Caco-2 (cell line): ENCODE measurements around the gene TMUB2. TPM values are rescaled to one million over a fixed set of nuclear protein-coding genes. Genes with fewer than 3 reads are reported as not detected.
"Not testable (repeated sequence)": the region's sequence is repeated elsewhere in the genome, so short reads cannot be mapped to it uniquely, and the experiment has no call there.

Experiments
- BruUV-seq: library from RNA; stranded (reverse); fragments of 400-500 nt; replicated peaks from 2 replicates; lab custom pipeline; 2021; lab: Mats Ljungman, UMichigan
- CTCF ChIA-PET: fragments of 300-600 bp; sonication (Branson Sonifier 250); formaldehyde crosslinking; loops from one replicate; lab custom pipeline; 2022; ENCODE audit warnings: antibody characterized with exemption; lab: Charles Lee
- POLR2A ChIA-PET: fragments of 300-600 bp; sonication (Branson Sonifier 250); formaldehyde crosslinking; loops from one replicate; lab custom pipeline; 2022; ENCODE audit warnings: antibody characterized with exemption; lab: Charles Lee
- DNase-seq, 2 experiments: peaks; one replicate each; pipeline versions ENCODE4 v3.0.0 to v3.0.0-alpha.2; 2020 to 2022
- H3K27me3 ChIP-seq: replicated peaks from 2 replicates; pipeline ENCODE4 v1.6.0; 2011; ENCODE audit warnings: low read length; ENCODE audit not compliant: control insufficient read depth, insufficient read depth
- H3K36me3 ChIP-seq: 2 replicates; pipeline ENCODE4 v1.5.1; 2011; ENCODE audit warnings: low read length; ENCODE audit not compliant: control insufficient read depth, insufficient read depth
- H3K4me1 ChIP-seq: fragments of 250-450 bp; sonication (Bioruptor Pico); 2 replicates; pipeline ENCODE4 v1.5.1; 2020; ENCODE audit warnings: mild to moderate bottlenecking
- H3K4me3 ChIP-seq: 2 replicates; pipeline ENCODE4 v1.5.1; 2011; ENCODE audit warnings: low read depth, mild to moderate bottlenecking, control low read depth, low read length
- H3K9me3 ChIP-seq: fragments of 250-450 bp; sonication (Bioruptor Pico); 2 replicates; pipeline ENCODE4 v1.5.1; 2020; ENCODE audit warnings: mild to moderate bottlenecking, moderate library complexity
- H3K27ac Mint-ChIP-seq: one replicate; pipeline ENCODE4 v1.8.0; 2022; ENCODE audit warnings: mixed read lengths; ENCODE audit not compliant: unreplicated experiment
- H3K27me3 Mint-ChIP-seq: one replicate; pipeline ENCODE4 v1.8.0; 2022; ENCODE audit warnings: mixed read lengths; ENCODE audit not compliant: insufficient read depth, unreplicated experiment
- H3K36me3 Mint-ChIP-seq: one replicate; pipeline ENCODE4 v1.8.0; 2022; ENCODE audit warnings: mild to moderate bottlenecking, mixed read lengths; ENCODE audit not compliant: insufficient read depth, unreplicated experiment
- H3K4me1 Mint-ChIP-seq: one replicate; pipeline ENCODE4 v1.8.0; 2022; ENCODE audit warnings: low read depth, mixed read lengths; ENCODE audit not compliant: unreplicated experiment
- H3K4me3 Mint-ChIP-seq: one replicate; pipeline ENCODE4 v1.8.0; 2022; ENCODE audit warnings: mild to moderate bottlenecking, moderate library complexity, mixed read lengths; ENCODE audit not compliant: unreplicated experiment
- H3K9me3 Mint-ChIP-seq: one replicate; pipeline ENCODE4 v1.8.0; 2022; ENCODE audit warnings: mixed read lengths; ENCODE audit not compliant: unreplicated experiment
- CTCF ChIP-seq, 2 experiments: fragments of 200-600 bp in 1 of 2; IDR thresholded peaks; 1 replicate in 1 of 2; 2 replicates in 1 of 2; pipeline versions ENCODE4 v1.5.1 to v1.8.0; 2011 to 2022; ENCODE audit warnings: antibody characterized with exemption in 1 of 2, control low read depth in 1 of 2, inconsistent platforms in 1 of 2, low read depth in 1 of 2, low read length in 1 of 2, mild to moderate bottlenecking in 1 of 2, moderate library complexity in 1 of 2; ENCODE audit not compliant: insufficient read depth in 1 of 2, severe bottlenecking in 1 of 2, unreplicated experiment in 1 of 2
- intact Hi-C: fragments of 100-400 bp; cut with micrococcal nuclease; formaldehyde crosslinking; loops from one replicate; pipeline ENCODE4 v1.10.0; 2022; ENCODE audit not compliant: unreplicated experiment
- total RNA-seq: library from RNA; stranded (reverse); gene quantifications from 2 replicates; pipeline ENCODE4 v1.2.3, GENCODE V29; 2022

TMUB2 gene
- total RNA-seq, 1 experiment from 2014 or later, result 28.4 TPM

DNA sequence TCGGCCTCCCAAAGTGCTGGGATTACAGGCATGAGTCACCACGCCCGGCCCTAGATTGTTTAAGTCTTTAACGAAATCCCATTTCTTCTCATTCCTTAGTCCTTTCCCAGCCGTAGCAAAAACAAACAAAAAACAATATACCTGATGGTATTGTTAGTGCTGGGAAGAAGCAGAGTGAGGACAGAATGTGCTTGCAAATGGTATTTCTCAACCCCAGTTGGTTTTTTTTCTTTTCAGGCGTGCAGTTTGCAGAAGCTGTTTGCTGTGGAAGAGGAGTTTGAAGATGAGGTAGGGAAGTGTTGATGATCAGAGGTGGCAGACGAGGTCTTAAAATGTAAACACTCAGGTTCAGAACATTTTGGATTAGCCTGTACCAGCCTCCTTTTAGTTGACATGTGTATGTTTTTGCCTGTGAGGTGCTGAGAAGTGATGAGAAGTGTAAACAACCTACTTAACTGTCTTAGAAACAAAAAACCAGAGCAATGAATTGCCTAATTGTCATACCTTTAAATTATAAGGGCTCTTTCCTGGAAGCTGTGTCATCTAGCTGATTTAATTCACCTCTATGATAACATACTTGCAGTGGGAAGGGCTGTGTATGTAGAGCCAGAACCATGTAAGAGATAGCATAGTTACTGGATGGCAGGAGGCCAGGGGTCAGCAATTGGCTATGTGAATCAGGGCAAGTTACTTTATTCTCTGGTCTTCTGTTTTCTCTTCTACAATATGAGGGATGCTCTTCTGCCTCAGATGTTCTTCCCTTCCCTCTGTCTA lies 41.6 kb upstream of the TMUB2 start:
- ChIA-PET CTCF (interaction anchor here (0.6 kb wide), 1 partner anchor 104 kb away, joined by 3 read pairs; no protein-coding TSS in a partner anchor), POLR2A (no interaction called here)
- peaks cover 1% of the 10 kb centered on the region; the same call in 1 of the 2 replicates for H3K36me3 ChIP-seq
- no peaks in the 10 kb centered on the region for H3K27me3 ChIP-seq
- Mint-ChIP-seq H3K27ac (no peak overlapping the region), H3K4me3 (no peak overlapping the region), H3K36me3 (peaks cover 50% of the 10 kb centered on the region), H3K27me3 (no peaks in the 10 kb centered on the region), H3K4me1 (no peaks in the 10 kb centered on the region), H3K9me3 (no peaks in the 10 kb centered on the region)
- peaks cover 7% of the 10 kb centered on the region; the same call in 1 of the 2 replicates for H3K4me1 ChIP-seq
- no peak overlapping the region for H3K4me3 ChIP-seq
- no TSS peak for BruUV-seq
- intact Hi-C loops, result no loop called here
- no peak for TF ChIP-seq CTCF (IDR thresholded peaks at IDR 0.05; ENCODE audit: insufficient read depth in 1 of 2, low read depth in 1 of 2, low read length in 1 of 2, severe bottlenecking in 1 of 2, unreplicated experiment in 1 of 2)
- no peaks in the 10 kb centered on the region for H3K9me3 ChIP-seq
- no peak for DNase-seq

DNA sequence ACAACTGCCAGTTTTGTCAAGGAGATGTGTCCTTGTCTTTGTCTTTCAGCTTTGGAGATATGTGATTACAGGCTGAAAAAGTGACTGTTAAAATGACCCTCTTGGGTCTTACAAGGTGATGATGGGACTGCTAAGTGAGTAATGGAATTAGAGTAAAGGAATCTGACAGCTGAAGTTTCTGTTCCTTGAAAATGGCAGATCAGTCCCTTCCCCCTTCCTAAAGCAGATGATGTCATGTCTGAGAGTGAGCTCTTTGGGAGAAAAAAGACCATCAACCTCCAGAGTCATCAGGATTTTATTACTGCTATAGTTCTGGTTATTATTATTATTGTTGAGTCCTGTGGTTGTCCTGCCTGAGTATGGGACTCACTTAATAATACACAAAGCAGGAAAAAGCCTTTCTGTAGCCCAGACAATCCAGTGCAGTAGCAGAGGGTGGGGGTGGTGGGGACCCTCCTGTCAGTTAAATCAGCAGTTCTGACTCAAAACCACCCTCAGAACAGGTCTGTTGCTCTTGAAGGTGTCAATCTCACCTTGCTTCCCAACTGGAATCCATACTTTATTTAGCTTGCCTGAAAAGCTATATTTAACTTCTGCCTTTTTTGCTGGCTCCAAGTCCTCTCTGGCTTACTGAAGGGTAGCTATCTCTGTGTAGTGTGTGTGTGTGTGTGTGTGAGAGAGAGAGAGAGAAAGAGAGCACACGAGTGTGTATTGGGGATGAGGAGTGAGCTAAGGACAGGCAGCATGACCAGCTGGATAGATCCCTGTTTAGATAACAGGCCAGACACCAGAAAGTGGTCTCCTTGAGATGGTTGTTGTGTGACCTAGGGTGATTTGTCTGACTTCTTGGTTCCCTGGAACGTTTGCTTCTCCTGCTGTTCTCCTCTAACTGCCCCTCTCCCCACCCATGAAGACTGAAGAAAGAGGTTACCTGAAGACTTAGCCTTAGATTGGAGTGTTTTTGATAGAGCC lies 40.1 kb upstream of the TMUB2 start:
- Mint-ChIP-seq H3K9me3 (no peaks in the 10 kb centered on the region), H3K4me1 (no peaks in the 10 kb centered on the region), H3K27ac (no peak overlapping the region), H3K27me3 (no peaks in the 10 kb centered on the region), H3K36me3 (peaks cover 55% of the 10 kb centered on the region), H3K4me3 (no peak overlapping the region)
- ChIA-PET CTCF (interaction anchor here (1.1 kb wide), 1 partner anchor 22 kb away, joined by 3 read pairs; no protein-coding TSS in a partner anchor), POLR2A (no interaction called here)
- DNase-seq, result no peak
- H3K4me1 ChIP-seq, result peaks cover 7% of the 10 kb centered on the region; the same call in 1 of the 2 replicates
- peaks cover 1% of the 10 kb centered on the region; the same call in 1 of the 2 replicates for H3K36me3 ChIP-seq
- TF ChIP-seq CTCF (IDR thresholded peaks at IDR 0.05; ENCODE audit: insufficient read depth in 1 of 2, low read depth in 1 of 2, low read length in 1 of 2, severe bottlenecking in 1 of 2, unreplicated experiment in 1 of 2), result no peak
- no peaks in the 10 kb centered on the region for H3K27me3 ChIP-seq
- H3K9me3 ChIP-seq, result no peaks in the 10 kb centered on the region
- BruUV-seq, result no TSS peak
- intact Hi-C loops, result no loop called here
- no peak overlapping the region for H3K4me3 ChIP-seq

DNA sequence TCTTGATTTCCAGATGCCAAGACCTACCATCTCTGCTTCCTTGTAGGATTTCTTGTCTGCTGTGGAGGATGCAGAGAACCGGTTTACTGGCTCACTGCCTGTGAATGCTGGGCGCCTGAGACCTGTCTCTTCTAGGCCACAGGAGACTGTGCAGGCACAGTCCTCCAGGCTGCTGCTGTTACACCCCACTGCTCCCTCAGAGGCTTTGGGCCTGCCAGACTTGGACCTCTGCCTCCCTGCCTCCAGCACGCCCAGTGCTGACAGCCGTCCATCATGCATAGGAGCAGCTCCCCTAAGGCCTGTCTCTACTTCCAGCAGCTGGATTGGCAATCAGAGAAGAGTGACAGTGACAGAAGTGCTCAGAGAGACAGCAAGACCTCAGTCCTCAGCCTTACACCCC lies 39.0 kb upstream of the TMUB2 start:
- Mint-ChIP-seq H3K27ac (no peak overlapping the region), H3K9me3 (no peaks in the 10 kb centered on the region), H3K4me3 (no peak overlapping the region), H3K36me3 (peaks cover 53% of the 10 kb centered on the region), H3K4me1 (no peaks in the 10 kb centered on the region), H3K27me3 (no peaks in the 10 kb centered on the region)
- no TSS peak for BruUV-seq
- H3K4me3 ChIP-seq, result no peak overlapping the region
- H3K36me3 ChIP-seq, result peaks cover 1% of the 10 kb centered on the region; the same call in 1 of the 2 replicates
- POLR2A ChIA-PET, result no interaction called here
- TF ChIP-seq CTCF (IDR thresholded peaks at IDR 0.05; ENCODE audit: insufficient read depth in 1 of 2, low read depth in 1 of 2, low read length in 1 of 2, severe bottlenecking in 1 of 2, unreplicated experiment in 1 of 2), result no peak
- DNase-seq, result no peak
- H3K9me3 ChIP-seq, result no peaks in the 10 kb centered on the region
- H3K27me3 ChIP-seq, result no peaks in the 10 kb centered on the region
- CTCF ChIA-PET, result interaction anchor here (1.4 kb wide), 1 partner anchor 21 kb away, joined by 4 read pairs; no protein-coding TSS in a partner anchor
- intact Hi-C loops, result no loop called here
- H3K4me1 ChIP-seq, result peaks cover 3% of the 10 kb centered on the region; the same call in 1 of the 2 replicates

GRCh38 chr17:44149066-44149465 lies 37.7 kb upstream of the TMUB2 start:
- H3K4me3 Mint-ChIP-seq, H3K36me3 ChIP-seq, H3K9me3 ChIP-seq, H3K27ac Mint-ChIP-seq, H3K4me3 ChIP-seq, POLR2A ChIA-PET, H3K27me3 Mint-ChIP-seq, intact Hi-C loops, H3K4me1 ChIP-seq, DNase-seq, H3K4me1 Mint-ChIP-seq, BruUV-seq, H3K27me3 ChIP-seq, H3K9me3 Mint-ChIP-seq: not testable (repeated sequence)
- H3K36me3 Mint-ChIP-seq, result peaks cover 63% of the 10 kb centered on the region
- CTCF ChIA-PET, result interaction anchor here (1.4 kb wide), 1 partner anchor 19 kb away, joined by 4 read pairs; no protein-coding TSS in a partner anchor
